Thymus (tissue), 11 donors: ENCODE results near the gene HTR3C. TPM values are rescaled to one million over a fixed set of nuclear protein-coding genes. Genes with fewer than 3 reads are reported as not detected.
"Not testable (repeated sequence)": the region's sequence is repeated elsewhere in the genome, so short reads cannot be mapped to it uniquely, and the experiment has no call there.

ENCODE experiments used
- DNase-seq, 9 donors: peaks; one replicate each; pipeline ENCODE4 v3.0.0-alpha.2; 2013; ENCODE audit warnings: low spot score in 9 of 9, low read depth in 6 of 9, missing footprints in 1 of 9
- H3K27ac ChIP-seq, 2 donors: one replicate each; pipeline ENCODE4 v1.5.1; 2013; ENCODE audit warnings: control low read depth in 1 of 2, low read depth in 1 of 2, low read length in 1 of 2, mild to moderate bottlenecking in 1 of 2, moderate library complexity in 1 of 2
- H3K27me3 ChIP-seq, 2 donors: one replicate each; pipeline ENCODE4 v1.5.1; 2013; ENCODE audit warnings: low read length in 1 of 2; ENCODE audit not compliant: control insufficient read depth in 2 of 2, insufficient read depth in 1 of 2
- H3K36me3 ChIP-seq, 2 donors: one replicate each; pipeline ENCODE4 v1.5.1; 2013; ENCODE audit warnings: low read length in 1 of 2, mild to moderate bottlenecking in 1 of 2, moderate library complexity in 1 of 2; ENCODE audit not compliant: control insufficient read depth in 2 of 2, insufficient read depth in 2 of 2
- H3K4me1 ChIP-seq, 2 donors: one replicate each; pipeline ENCODE4 v1.5.1; 2013; ENCODE audit warnings: low read length in 2 of 2; ENCODE audit not compliant: control insufficient read depth in 2 of 2, insufficient read depth in 2 of 2
- H3K4me3 ChIP-seq, 2 donors: one replicate each; pipeline ENCODE4 v1.5.1; 2013; ENCODE audit warnings: low read length in 2 of 2, control low read depth in 1 of 2, mild to moderate bottlenecking in 1 of 2
- H3K9me3 ChIP-seq, 2 donors: one replicate each; pipeline ENCODE4 v1.5.1; 2013; ENCODE audit warnings: low read length in 1 of 2, mild to moderate bottlenecking in 1 of 2; ENCODE audit not compliant: control insufficient read depth in 2 of 2, insufficient read depth in 1 of 2
- WGBS: extraction: QIAGEN DNeasy Blood & Tissue Kit; methylation state at CpG from one replicate; pipeline ENCODE4 v1.1.7; 2013; 5-methylcytosine and 5-hydroxymethylcytosine counted together
- polyA plus RNA-seq: library from polyadenylated mRNA; stranded (reverse); fragments of 200-250 nt; gene quantifications from one replicate; pipeline ENCODE4 v1.2.3, GENCODE V29; 2013
- total RNA-seq: library from RNA; stranded (reverse); fragments of 120-200 nt; gene quantifications from one replicate; pipeline ENCODE4 v1.2.4, GENCODE V29; 2013
- donor health status: healthy.

Gene HTR3C
- total and polyA plus RNA-seq, 2 donors, result 0.11 TPM; not detected in 1

DNA sequence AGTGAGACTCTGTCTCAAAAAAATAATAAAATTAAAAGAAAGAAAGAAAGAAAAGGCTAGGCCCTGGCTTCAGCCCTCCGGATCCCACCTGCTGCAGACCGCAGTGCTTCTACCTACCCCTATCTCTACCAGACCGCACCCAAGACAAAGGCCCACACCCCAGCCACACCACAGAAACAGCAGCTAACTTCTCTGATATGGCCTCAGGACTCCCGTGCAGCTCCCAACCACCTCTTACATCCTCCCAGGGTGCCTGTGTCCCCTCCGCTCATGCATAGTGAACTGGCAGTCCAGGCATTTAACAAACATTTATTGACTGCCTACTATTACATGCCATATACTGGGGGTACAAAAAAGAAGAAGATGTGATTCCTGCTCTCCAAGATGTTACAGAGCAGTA is 6.9 kb upstream of the HTR3C start:
- DNase-seq, result no peak
- H3K9me3 ChIP-seq, result no peaks in the 10 kb centered on the region
- H3K27ac ChIP-seq, result no peak overlapping the region
- WGBS, result 97% methylated on average over 5 of the region's 5 CpGs
- no peaks in the 10 kb centered on the region for H3K36me3 ChIP-seq
- H3K27me3 ChIP-seq, result no peaks in the 10 kb centered on the region
- H3K4me3 ChIP-seq, result no peak overlapping the region
- H3K4me1 ChIP-seq, result no peaks in the 10 kb centered on the region

DNA sequence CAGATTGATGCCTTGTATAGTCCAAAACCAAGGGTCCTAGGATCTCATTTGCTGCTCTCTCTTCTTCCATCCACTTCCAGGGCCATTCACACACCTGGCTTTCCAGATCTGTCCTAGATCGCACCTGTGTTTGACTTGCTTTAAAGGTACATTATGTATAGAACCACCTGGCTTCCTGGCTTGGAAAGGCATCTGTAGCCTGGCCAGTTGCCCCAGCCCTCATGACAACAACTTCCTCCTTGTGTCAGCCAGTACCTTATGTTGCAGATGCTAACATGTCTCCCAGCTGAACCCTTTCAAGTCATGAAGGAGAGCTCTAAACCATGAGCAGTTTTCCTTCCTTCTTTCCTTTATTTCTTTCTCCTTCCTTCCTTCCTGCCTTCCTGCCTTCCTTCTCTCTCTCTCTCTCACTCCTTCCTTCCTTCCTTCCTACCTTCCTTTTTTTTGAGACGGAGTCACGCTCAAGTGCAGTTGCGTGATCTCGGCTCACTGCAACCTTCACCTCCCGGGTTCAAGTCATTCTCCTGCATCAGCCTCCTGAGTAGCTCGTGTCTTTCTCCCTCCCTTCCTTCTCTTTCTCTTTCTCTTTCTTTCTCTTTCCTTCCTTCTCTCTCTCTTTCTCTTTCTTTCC is 2.5 kb upstream of the HTR3C start:
- no peaks in the 10 kb centered on the region for H3K27me3 ChIP-seq
- no peaks in the 10 kb centered on the region for H3K36me3 ChIP-seq
- no peaks in the 10 kb centered on the region for H3K9me3 ChIP-seq
- no peaks in the 10 kb centered on the region for H3K4me1 ChIP-seq
- H3K4me3 ChIP-seq, result no peak overlapping the region
- H3K27ac ChIP-seq, result no peak overlapping the region
- DNase-seq, result no peak
- 90% methylated on average over 7 of the region's 7 CpGs for WGBS

DNA sequence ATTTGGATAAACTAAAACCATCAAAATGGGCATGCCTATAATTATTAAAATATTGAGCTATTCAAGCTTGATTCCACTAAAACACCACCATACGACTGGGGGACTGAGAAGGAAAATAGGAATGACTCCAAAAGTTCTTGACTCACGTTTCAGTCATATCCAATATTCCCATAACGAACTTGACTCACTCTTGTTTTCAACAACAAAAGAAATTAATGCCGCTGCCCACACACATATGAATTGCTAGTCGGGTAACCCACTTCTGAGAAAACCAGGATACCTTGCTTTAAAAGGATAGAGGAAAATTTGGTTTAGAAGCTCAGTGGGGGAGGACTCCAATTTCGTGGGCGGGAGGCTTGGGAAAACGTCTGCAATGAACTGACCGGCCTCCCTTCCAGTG is 5.2 kb downstream of the HTR3C start:
- no peak overlapping the region for H3K4me3 ChIP-seq
- H3K27ac ChIP-seq, result no peak overlapping the region
- no peak for DNase-seq
- H3K9me3 ChIP-seq, result no peaks in the 10 kb centered on the region
- H3K36me3 ChIP-seq, result no peaks in the 10 kb centered on the region
- H3K27me3 ChIP-seq, result no peaks in the 10 kb centered on the region
- 94% methylated on average over 9 of the region's 9 CpGs for WGBS
- no peaks in the 10 kb centered on the region for H3K4me1 ChIP-seq

DNA sequence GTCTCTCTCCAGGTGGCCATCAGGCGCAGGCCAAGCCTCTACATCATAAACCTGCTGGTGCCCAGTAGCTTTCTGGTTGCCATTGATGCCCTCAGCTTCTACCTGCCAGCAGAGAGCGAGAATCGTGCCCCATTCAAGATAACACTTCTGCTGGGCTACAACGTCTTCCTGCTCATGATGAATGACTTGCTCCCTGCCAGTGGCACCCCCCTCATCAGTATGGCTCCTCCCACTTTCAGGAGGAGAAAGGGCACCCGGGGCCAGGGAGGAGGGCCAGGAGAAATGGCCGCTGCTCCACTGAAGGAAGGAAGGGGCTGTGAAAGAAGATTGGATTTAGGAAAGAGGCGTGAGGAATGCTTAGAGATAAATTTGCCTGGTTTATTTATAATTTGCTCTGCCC is 6.6 kb downstream of the HTR3C start:
- no peaks in the 10 kb centered on the region for H3K4me1 ChIP-seq
- H3K9me3 ChIP-seq, result no peaks in the 10 kb centered on the region
- 63% methylated on average over 7 of the region's 7 CpGs for WGBS
- H3K36me3 ChIP-seq, result no peaks in the 10 kb centered on the region
- H3K27ac ChIP-seq, result no peak overlapping the region
- H3K27me3 ChIP-seq, result no peaks in the 10 kb centered on the region
- H3K4me3 ChIP-seq, result no peak overlapping the region
- DNase-seq, result no peak

DNA sequence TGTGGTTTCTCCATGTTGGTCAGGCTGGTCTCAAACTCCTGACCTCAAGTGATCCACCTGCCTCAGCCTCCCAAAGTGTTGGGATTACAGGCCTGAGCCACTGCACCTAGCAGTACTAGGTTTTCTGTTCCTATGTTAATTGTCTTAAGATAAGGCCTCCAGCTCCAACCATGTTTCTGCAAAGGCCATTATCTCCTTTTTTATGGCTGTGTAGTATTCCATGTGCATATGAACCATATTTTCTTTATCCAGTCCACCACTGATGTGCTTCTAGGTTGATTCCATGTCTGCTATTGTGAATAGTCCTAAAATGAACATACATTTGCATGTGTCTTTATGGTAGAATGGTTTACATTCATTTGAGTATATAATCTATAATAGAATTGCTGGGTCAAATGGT is 9.8 kb downstream of the HTR3C start:
- Histone ChIP-seq H3K4me1 (no peaks in the 10 kb centered on the region), H3K9me3 (no peaks in the 10 kb centered on the region), H3K27ac (no peak overlapping the region), H3K36me3 (no peaks in the 10 kb centered on the region), H3K4me3 (no peak overlapping the region), H3K27me3 (no peaks in the 10 kb centered on the region)
- no peak for DNase-seq

DNA sequence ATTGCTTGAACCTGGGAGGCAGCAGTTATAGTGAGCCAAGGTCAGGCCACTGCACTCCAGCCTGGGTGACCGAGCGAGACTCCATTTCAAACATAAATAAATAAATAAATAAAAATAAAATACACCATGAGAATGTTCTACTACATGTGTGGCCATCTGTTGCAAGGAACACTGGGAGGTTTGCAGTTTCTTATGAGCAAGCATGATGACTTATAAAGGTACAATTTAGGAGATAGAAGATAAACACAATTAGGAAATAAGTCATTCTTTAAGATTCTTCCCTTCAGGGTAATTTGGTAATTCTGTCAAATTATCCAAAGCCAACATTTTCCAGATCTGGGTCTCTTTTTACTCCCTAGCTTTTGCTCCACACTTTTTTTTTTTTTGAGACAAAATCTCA is 13.4 kb downstream of the HTR3C start:
- no peaks in the 10 kb centered on the region for H3K27me3 ChIP-seq
- no peak for DNase-seq
- no peak overlapping the region for H3K27ac ChIP-seq
- peaks cover 0 to 5% of the 10 kb centered on the region in 2 donors for H3K9me3 ChIP-seq
- 100% methylated on average over 2 of the region's 2 CpGs for WGBS
- no peaks in the 10 kb centered on the region for H3K36me3 ChIP-seq
- no peak overlapping the region for H3K4me3 ChIP-seq
- H3K4me1 ChIP-seq, result no peaks in the 10 kb centered on the region

DNA sequence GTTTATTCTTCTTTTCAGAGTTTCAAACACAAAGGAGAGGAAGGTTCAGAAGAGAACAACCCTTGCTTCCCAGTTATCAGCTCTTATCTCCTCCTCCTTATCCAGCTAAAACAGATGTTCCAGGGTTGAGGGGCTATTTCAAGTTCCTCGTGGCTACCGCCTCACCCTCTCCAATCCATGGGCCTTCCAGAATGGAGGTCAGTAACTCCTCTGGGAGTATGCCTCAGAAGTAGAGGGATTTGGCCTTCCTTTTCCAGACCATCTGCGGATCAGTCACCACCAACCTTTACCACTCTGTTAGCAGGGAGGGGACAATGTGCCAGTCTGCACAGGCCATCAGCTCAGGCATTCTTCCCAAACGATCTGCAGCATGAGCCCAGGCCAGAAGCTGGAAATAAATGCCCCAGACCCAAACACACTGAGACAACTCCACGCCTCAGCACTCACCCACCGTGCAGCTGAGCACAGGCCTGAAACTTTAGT is 14.8 kb downstream of the HTR3C start:
- Histone ChIP-seq H3K27me3 (no peaks in the 10 kb centered on the region), H3K9me3 (peaks cover 0 to 5% of the 10 kb centered on the region in 2 donors), H3K4me3 (no peak overlapping the region), H3K4me1 (no peaks in the 10 kb centered on the region), H3K36me3 (no peaks in the 10 kb centered on the region), H3K27ac (no peak overlapping the region)
- DNase-seq, result no peak
- 89% methylated on average over 6 of the region's 6 CpGs for WGBS

DNA sequence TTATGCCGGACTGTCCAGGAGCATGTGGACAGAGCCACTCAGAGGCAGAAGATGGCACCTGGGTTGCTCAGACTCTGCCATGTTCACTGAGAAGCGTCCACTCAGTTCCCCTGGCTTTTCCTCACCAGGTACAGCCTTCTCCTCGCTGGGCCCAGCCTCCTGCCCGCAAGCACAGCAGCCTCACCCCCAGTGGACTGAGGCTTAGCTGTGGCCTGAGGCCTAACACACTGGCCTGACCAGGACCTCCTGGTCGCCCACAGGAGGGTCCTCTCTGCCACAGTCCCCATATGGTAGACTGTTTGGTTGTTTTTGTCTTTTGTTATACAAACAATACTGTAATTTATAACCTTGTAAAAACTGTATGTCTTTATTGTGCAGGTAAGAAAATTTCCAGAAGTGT is 15.5 kb downstream of the HTR3C start:
- H3K4me3 ChIP-seq, result no peak overlapping the region
- no peaks in the 10 kb centered on the region for H3K4me1 ChIP-seq
- no peak for DNase-seq
- no peaks in the 10 kb centered on the region for H3K36me3 ChIP-seq
- WGBS, result 94% methylated on average over 5 of the region's 5 CpGs
- no peak overlapping the region for H3K27ac ChIP-seq
- no peaks in the 10 kb centered on the region for H3K27me3 ChIP-seq
- peaks cover 0 to 5% of the 10 kb centered on the region in 2 donors for H3K9me3 ChIP-seq

DNA sequence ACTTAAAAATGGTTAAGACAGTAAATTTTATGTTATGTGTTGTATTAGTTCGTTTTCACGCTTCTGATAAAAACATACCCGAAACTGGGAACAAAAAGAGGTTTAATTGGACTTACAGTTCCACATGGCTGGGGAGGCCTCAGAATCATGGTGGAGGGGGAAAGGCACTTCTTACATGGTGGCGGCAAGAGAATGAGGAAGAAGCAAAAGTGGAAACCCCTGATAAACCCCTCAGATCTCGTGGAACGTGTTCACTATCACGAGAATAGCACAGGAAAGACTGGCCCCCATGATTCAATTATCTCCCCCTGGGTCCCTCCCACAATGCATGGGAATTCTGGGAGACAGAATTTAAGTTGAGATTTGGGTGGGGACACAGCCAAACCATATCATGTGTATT is 18.3 kb downstream of the HTR3C start:
- not testable (repeated sequence) for DNase-seq, H3K27me3 ChIP-seq, H3K4me1 ChIP-seq, H3K36me3 ChIP-seq, H3K9me3 ChIP-seq, H3K27ac ChIP-seq, H3K4me3 ChIP-seq
- 97% methylated on average over 7 of the region's 7 CpGs for WGBS

DNA sequence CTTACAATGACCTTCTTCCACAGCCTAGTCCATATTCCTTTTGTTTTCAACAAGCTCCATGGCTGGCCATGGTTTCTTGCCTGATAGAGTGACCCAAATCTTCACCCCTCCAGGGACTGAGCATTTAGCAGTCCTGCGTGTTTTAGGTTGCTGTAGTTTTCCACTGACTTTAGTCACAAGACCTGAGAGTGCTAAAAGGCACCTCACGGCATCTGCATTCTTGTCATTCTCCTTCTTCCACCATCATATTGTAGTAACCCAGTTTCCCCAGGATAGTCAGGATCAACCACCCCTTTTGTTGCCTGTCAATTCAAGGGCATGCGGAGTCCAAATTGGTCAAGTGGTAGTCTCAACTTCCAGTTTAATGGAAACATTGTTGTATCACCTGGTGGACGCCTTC is 20.8 kb downstream of the HTR3C start:
- H3K4me1 ChIP-seq, result no peaks in the 10 kb centered on the region
- no peak overlapping the region for H3K4me3 ChIP-seq
- no peak overlapping the region for H3K27ac ChIP-seq
- H3K27me3 ChIP-seq, result no peaks in the 10 kb centered on the region
- H3K36me3 ChIP-seq, result no peaks in the 10 kb centered on the region
- peaks cover 0 to 5% of the 10 kb centered on the region in 2 donors for H3K9me3 ChIP-seq
- 96% methylated on average over 4 of the region's 4 CpGs for WGBS
- no peak for DNase-seq
